Skeletal muscle satellite cell (primary cell): Measurements from ENCODE around the gene HOXB8.
A peak's percentile ranks its signal among the peaks of the same experiment; 100 is the strongest.

Source experiments
- H3K27me3 ChIP-seq: 2 replicates; pipeline ENCODE4 v1.7.0; 2013; ENCODE audit warnings: low read length; ENCODE audit not compliant: control insufficient read depth, insufficient read depth
- H3K36me3 ChIP-seq: 2 replicates; pipeline ENCODE4 v1.7.0; 2013; ENCODE audit warnings: mild to moderate bottlenecking, control low read depth, low read length; ENCODE audit not compliant: insufficient read depth
- H3K4me1 ChIP-seq: 2 replicates; pipeline ENCODE4 v1.7.0; 2013; ENCODE audit warnings: low read length; ENCODE audit not compliant: control insufficient read depth, insufficient read depth
- H3K4me2 ChIP-seq: 2 replicates; pipeline ENCODE4 v1.7.0; 2013; ENCODE audit warnings: mild to moderate bottlenecking, low read length
- H3K4me3 ChIP-seq: 2 replicates; pipeline ENCODE4 v1.7.0; 2013; ENCODE audit warnings: low read length
- H3K9ac ChIP-seq: 2 replicates; pipeline ENCODE4 v1.7.0; 2013; ENCODE audit warnings: mild to moderate bottlenecking, low read depth, low read length, moderate library complexity
- H3K9me3 ChIP-seq: replicated peaks from 2 replicates; pipeline ENCODE4 v1.7.0; 2013; ENCODE audit warnings: mild to moderate bottlenecking, control low read depth, low read length

Gene HOXB8

GRCh38 chr17:48627118-48627597 lies 12.1 kb upstream of the HOXB8 start:
- Histone ChIP-seq H3K27me3 (peaks cover 99% of the 10 kb centered on the region), H3K9ac (no peak overlapping the region), H3K4me3 (no peak overlapping the region), H3K4me1 (peaks cover 16% of the 10 kb centered on the region), H3K36me3 (no peaks in the 10 kb centered on the region), H3K9me3 (no peaks in the 10 kb centered on the region), H3K4me2 (no peak overlapping the region)

GRCh38 chr17:48626245-48627117 lies 11.4 kb upstream of the HOXB8 start, which contains the start of gene HOXB9:
Gene HOXB9, minus strand, starts transcription at chr17:48626358. Its CDS starts 89 bp downstream, at chr17:48626269.
- H3K4me3 ChIP-seq, result peak within 1 kb of the TSS; percentile 67
- H3K27me3 ChIP-seq, result peaks cover 99% of the 10 kb centered on the region
- peak within 1 kb of the TSS; percentile 6 for H3K9ac ChIP-seq

GRCh38 chr17:48625495-48626244 lies 10.6 kb upstream of the HOXB8 start:
- peaks cover 98% of the 10 kb centered on the region for H3K27me3 ChIP-seq
- peak overlapping the region; percentile 67 for H3K4me3 ChIP-seq
- peak overlapping the region; percentile 6 for H3K9ac ChIP-seq

More at GRCh38 chr17:48626245-48627117, 11.4 kb upstream of the HOXB8 start, which contains the start of gene HOXB9:
- Histone ChIP-seq H3K4me2 (peak within 1 kb of the TSS; percentile 86), H3K36me3 (no peaks in the 10 kb centered on the region), H3K9me3 (no peaks in the 10 kb centered on the region), H3K4me1 (peaks cover 16% of the 10 kb centered on the region)

GRCh38 chr17:48624544-48625494 lies 9.7 kb upstream of the HOXB8 start:
- Histone ChIP-seq H3K4me2 (peak overlapping the region; percentile 86), H3K27me3 (peaks cover 98% of the 10 kb centered on the region), H3K4me3 (peak overlapping the region; percentile 67), H3K4me1 (peaks cover 16% of the 10 kb centered on the region), H3K36me3 (no peaks in the 10 kb centered on the region), H3K9me3 (no peaks in the 10 kb centered on the region), H3K9ac (no peak overlapping the region)

More at GRCh38 chr17:48625495-48626244, 10.6 kb upstream of the HOXB8 start:
- peak overlapping the region; percentile 86 for H3K4me2 ChIP-seq
- H3K4me1 ChIP-seq, result peaks cover 16% of the 10 kb centered on the region
- H3K9me3 ChIP-seq, result no peaks in the 10 kb centered on the region
- H3K36me3 ChIP-seq, result no peaks in the 10 kb centered on the region

- H3K36me3 ChIP-seq, result no peaks in the 10 kb centered on the region
- H3K4me1 ChIP-seq, result peaks cover 17% of the 10 kb centered on the region
- no peaks in the 10 kb centered on the region for H3K9me3 ChIP-seq
- no peak overlapping the region for H3K9ac ChIP-seq
- no peak overlapping the region for H3K4me2 ChIP-seq
- peaks cover 98% of the 10 kb centered on the region for H3K27me3 ChIP-seq
- H3K4me3 ChIP-seq, result no peak overlapping the region
Observed at GRCh38 chr17:48624118-48624517, 9.0 kb upstream of the HOXB8 start.

GRCh38 chr17:48623583-48623982 lies 8.5 kb upstream of the HOXB8 start:
- no peaks in the 10 kb centered on the region for H3K36me3 ChIP-seq
- peaks cover 98% of the 10 kb centered on the region for H3K27me3 ChIP-seq
- H3K4me2 ChIP-seq, result no peak overlapping the region
- H3K4me1 ChIP-seq, result peaks cover 21% of the 10 kb centered on the region
- no peak overlapping the region for H3K4me3 ChIP-seq
- H3K9me3 ChIP-seq, result no peaks in the 10 kb centered on the region
- no peak overlapping the region for H3K9ac ChIP-seq

- Histone ChIP-seq H3K4me2 (no peak overlapping the region), H3K9ac (no peak overlapping the region), H3K4me1 (peaks cover 21% of the 10 kb centered on the region), H3K36me3 (no peaks in the 10 kb centered on the region), H3K9me3 (no peaks in the 10 kb centered on the region), H3K4me3 (no peak overlapping the region), H3K27me3 (peaks cover 97% of the 10 kb centered on the region)
Observed at GRCh38 chr17:48622857-48623256, 7.8 kb upstream of the HOXB8 start.

- H3K27me3 ChIP-seq, result peaks cover 97% of the 10 kb centered on the region
- H3K4me3 ChIP-seq, result no peak overlapping the region
- H3K9me3 ChIP-seq, result no peaks in the 10 kb centered on the region
- peaks cover 24% of the 10 kb centered on the region for H3K4me1 ChIP-seq
- H3K9ac ChIP-seq, result no peak overlapping the region
- no peak overlapping the region for H3K4me2 ChIP-seq
- H3K36me3 ChIP-seq, result no peaks in the 10 kb centered on the region
Observed at GRCh38 chr17:48621410-48622392, 6.6 kb upstream of the HOXB8 start.

GRCh38 chr17:48620461-48621139 lies 5.5 kb upstream of the HOXB8 start:
- Histone ChIP-seq H3K4me2 (no peak overlapping the region), H3K9me3 (no peaks in the 10 kb centered on the region), H3K4me3 (no peak overlapping the region), H3K27me3 (peaks cover 98% of the 10 kb centered on the region), H3K4me1 (peaks cover 16% of the 10 kb centered on the region), H3K36me3 (no peaks in the 10 kb centered on the region), H3K9ac (no peak overlapping the region)
